Psoas muscle (tissue), 8 donors: ENCODE measurements around the gene ARAP3. TPM values are rescaled to one million over a fixed set of nuclear protein-coding genes. Genes with fewer than 3 reads are reported as not detected.

ENCODE experiments used
- ATAC-seq, 4 donors: fragments of 200-7000 bp; cut with Tn5 transposase; one replicate each; pipeline ENCODE4 v1.9.1; 2020; ENCODE audit warnings: moderate library complexity in 3 of 4, mild to moderate bottlenecking in 2 of 4
- DNase-seq, 2 donors: peaks; one replicate each; pipeline ENCODE4 v3.0.0-alpha.2; 2020
- H3K27ac ChIP-seq: fragments of 200-600 bp; one replicate; pipeline ENCODE4 v1.8.0; 2022
- H3K27me3 ChIP-seq, 3 donors: fragments of 200-600 bp in 1 of 3; one replicate each; pipeline versions ENCODE4 v1.6.1 to v1.8.0; 2013 to 2022; ENCODE audit warnings: low read length in 2 of 3, mild to moderate bottlenecking in 2 of 3, moderate library complexity in 1 of 3; ENCODE audit not compliant: insufficient read depth in 3 of 3
- H3K36me3 ChIP-seq, 2 donors: fragments of 200-600 bp in 1 of 2; one replicate each; pipeline versions ENCODE4 v1.6.1 to v1.8.0; 2013 to 2022; ENCODE audit warnings: low read depth in 1 of 2, mild to moderate bottlenecking in 1 of 2, moderate library complexity in 1 of 2; ENCODE audit not compliant: insufficient read depth in 1 of 2
- H3K4me1 ChIP-seq: fragments of 200-600 bp; one replicate; pipeline ENCODE4 v1.8.0; 2022
- H3K4me3 ChIP-seq: fragments of 200-600 bp; one replicate; pipeline ENCODE4 v1.8.0; 2022; ENCODE audit warnings: mild to moderate bottlenecking
- H3K9me3 ChIP-seq: fragments of 200-600 bp; one replicate; pipeline ENCODE4 v1.8.0; 2022
- CTCF ChIP-seq: fragments of 200-600 bp; IDR thresholded peaks from one replicate; pipeline ENCODE4 v1.8.0; 2022; ENCODE audit warnings: antibody characterized with exemption
- WGBS, 3 donors: extraction: QIAGEN DNeasy Blood & Tissue Kit; methylation state at CpG; one replicate each; pipeline versions ENCODE4 v1.1.6 to v1.1.7; 2013; 5-methylcytosine and 5-hydroxymethylcytosine counted together
- intact Hi-C, 2 donors: fragments of 100-400 bp; cut with DNase I; formaldehyde crosslinking; loops; one replicate each; pipeline versions ENCODE4 v1.11.0 to v1.14.2; 2022
- polyA plus RNA-seq, 3 donors: library from polyadenylated mRNA; stranded (reverse); fragments of 200-250 nt; gene quantifications; one replicate each; pipeline ENCODE4 v1.2.3, GENCODE V29; 2013
- total RNA-seq, 4 donors: library from RNA; stranded (reverse); fragmentation: NEBNext Ultra II Directional in 2 of 4; extraction: Animal tissue kit (Norgen Biotek cat#: 25700) in 2 of 4; gene quantifications; one replicate each; pipeline versions ENCODE4 v1.2.1 to v1.2.4, GENCODE V29; 2021 to 2023
- donor health status: healthy with polysubstance abuse.
- donor health status: DM: no; HTN: no; CAD: no; lungs with moderate emphysema.
- donor health status: Bipolar disorder and iron deficiency.
- donor health status: healthy.
- donor health status: DM: yes; HTN: yes; CAD: no.
- donor health status: DM: no; HTN: no; CAD: no.
- donor health status: DM: no; HTN: no; CAD: no.
- donor health status: DM: yes; HTN: yes; CAD: no.

Gene ARAP3
- total and polyA plus RNA-seq, 7 donors, result 2.4 to 10.0 (median 5.2) TPM

GRCh38 chr5:141669520-141669919 is 12.5 kb downstream of the ARAP3 start:
- DNase-seq (no peak), ATAC-seq (no peak)
- H3K36me3 ChIP-seq, result no peaks in the 10 kb centered on the region
- TF ChIP-seq CTCF, result no peak
- no peak overlapping the region for H3K4me3 ChIP-seq
- intact Hi-C loops, result no loop called here
- WGBS, 3 donors, result 74 to 82% (median 80%) methylated on average over 4 of the region's 4 CpGs
- H3K27me3 ChIP-seq, result no peaks in the 10 kb centered on the region
- no peak overlapping the region for H3K27ac ChIP-seq
- H3K4me1 ChIP-seq, result no peaks in the 10 kb centered on the region
- H3K9me3 ChIP-seq, result no peaks in the 10 kb centered on the region

- H3K36me3 ChIP-seq, result peaks cover 0 to 5% of the 10 kb centered on the region in 2 donors
- no peaks in the 10 kb centered on the region for H3K9me3 ChIP-seq
- 76 to 78% (median 77%) methylated on average over 8 of the region's 8 CpGs for WGBS, 3 donors
Observed at GRCh38 chr5:141668601-141669265, 13.3 kb downstream of the ARAP3 start.

GRCh38 chr5:141665995-141666940 is 15.8 kb downstream of the ARAP3 start:
- H3K36me3 ChIP-seq, result peaks cover 0 to 12% of the 10 kb centered on the region in 2 donors
- 72 to 75% (median 75%) methylated on average over 18 of the region's 18 CpGs for WGBS, 3 donors

More at GRCh38 chr5:141668601-141669265, 13.3 kb downstream of the ARAP3 start:
- DNase-seq (no peak), ATAC-seq (no peak)
- Histone ChIP-seq H3K27ac (no peak overlapping the region), H3K4me1 (no peaks in the 10 kb centered on the region), H3K4me3 (no peak overlapping the region), H3K27me3 (no peaks in the 10 kb centered on the region)
- intact Hi-C loops, result no loop called here
- TF ChIP-seq CTCF, result no peak

GRCh38 chr5:141664733-141665461 is 17.1 kb downstream of the ARAP3 start:
- peak; percentile 52 to 82 (median 79) for ATAC-seq
- no peaks in the 10 kb centered on the region for H3K9me3 ChIP-seq
- peaks cover 0 to 14% of the 10 kb centered on the region in 2 donors for H3K36me3 ChIP-seq

More at GRCh38 chr5:141665995-141666940, 15.8 kb downstream of the ARAP3 start:
- no peak for DNase-seq
- no peak overlapping the region for H3K4me3 ChIP-seq
- intact Hi-C loops, result no loop called here
- no peaks in the 10 kb centered on the region for H3K4me1 ChIP-seq
- no peak overlapping the region for H3K27ac ChIP-seq
- TF ChIP-seq CTCF, result no peak
- ATAC-seq, result no peak
- H3K9me3 ChIP-seq, result no peaks in the 10 kb centered on the region
- no peaks in the 10 kb centered on the region for H3K27me3 ChIP-seq

More at GRCh38 chr5:141664733-141665461, 17.1 kb downstream of the ARAP3 start:
- Histone ChIP-seq H3K4me3 (no peak overlapping the region), H3K27me3 (no peaks in the 10 kb centered on the region), H3K27ac (no peak overlapping the region), H3K4me1 (no peaks in the 10 kb centered on the region)
- peak; percentile 73 to 84 for DNase-seq
- intact Hi-C loops, result no loop called here
- WGBS, 3 donors, result 28 to 32% (median 32%) methylated on average over 13 of the region's 13 CpGs
- peak; percentile 81 for TF ChIP-seq CTCF
